HL-60/S4 treated with retinoic acid at 250 ng/mL for 4 days and 3 days (cell line): ENCODE results near the gene KLHL1.
"Not testable (repeated sequence)": the region's sequence is repeated elsewhere in the genome, so short reads cannot be mapped to it uniquely, and the experiment has no call there.

Experiments used
- in situ Hi-C: fragments of 300-500 bp; cut with MboI; formaldehyde crosslinking; loops from 2 replicates; pipeline ENCODE4 v1.7.0; 2022; ENCODE audit warnings: low sequenced_read_pairs

Gene KLHL1, protein sequence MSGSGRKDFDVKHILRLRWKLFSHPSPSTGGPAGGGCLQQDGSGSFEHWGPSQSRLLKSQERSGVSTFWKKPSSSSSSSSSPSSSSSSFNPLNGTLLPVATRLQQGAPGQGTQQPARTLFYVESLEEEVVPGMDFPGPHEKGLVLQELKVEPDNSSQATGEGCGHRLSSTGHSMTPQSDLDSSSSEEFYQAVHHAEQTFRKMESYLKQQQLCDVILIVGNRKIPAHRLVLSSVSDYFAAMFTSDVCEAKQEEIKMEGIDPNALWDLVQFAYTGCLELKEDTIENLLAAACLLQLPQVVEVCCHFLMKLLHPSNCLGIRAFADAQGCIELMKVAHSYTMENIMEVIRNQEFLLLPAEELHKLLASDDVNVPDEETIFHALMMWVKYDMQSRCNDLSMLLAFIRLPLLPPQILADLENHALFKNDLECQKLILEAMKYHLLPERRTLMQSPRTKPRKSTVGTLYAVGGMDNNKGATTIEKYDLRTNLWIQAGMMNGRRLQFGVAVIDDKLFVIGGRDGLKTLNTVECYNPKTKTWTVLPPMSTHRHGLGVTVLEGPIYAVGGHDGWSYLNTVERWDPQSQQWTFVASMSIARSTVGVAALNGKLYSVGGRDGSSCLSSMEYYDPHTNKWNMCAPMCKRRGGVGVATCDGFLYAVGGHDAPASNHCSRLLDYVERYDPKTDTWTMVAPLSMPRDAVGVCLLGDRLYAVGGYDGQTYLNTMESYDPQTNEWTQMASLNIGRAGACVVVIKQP

DNA sequence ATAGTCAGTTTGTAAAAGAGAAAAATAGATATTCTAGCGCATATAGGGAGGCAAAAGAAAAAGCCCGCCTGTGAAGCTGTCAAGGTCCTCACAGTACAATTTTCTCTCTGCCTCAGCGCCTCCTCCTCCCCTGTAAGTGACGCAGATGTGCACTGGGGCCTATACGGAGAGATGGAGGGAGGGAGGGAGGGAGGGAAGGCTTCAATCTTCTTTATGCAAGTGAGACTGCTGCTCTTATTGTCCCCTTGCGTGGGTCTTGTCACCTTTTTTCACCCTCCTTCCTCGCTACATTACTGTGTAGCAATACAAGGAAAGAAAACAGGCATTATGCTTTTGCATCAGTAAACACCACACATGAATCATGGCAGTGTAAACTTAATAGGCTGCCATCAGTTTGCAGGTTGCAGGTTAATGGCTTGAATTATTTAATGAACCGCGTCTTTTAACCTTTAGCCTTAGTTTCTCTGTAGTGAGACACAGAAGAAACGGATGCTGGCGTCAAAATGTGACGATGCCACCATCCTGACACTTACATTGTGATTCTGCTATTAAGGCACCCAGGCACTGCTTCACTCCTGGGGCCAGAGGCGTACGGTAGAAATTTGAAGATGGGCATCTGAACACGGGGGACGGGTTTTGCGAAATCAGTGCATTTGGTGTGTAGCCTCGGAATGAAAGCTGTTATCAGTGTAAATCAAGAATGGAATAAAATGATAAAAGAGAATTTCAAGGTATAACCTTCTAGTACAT, at the start of gene KLHL1:
KLHL1 (minus strand) TSS at position 97 of the 750 bp plus-strand sequence. CDS start 753 bp downstream, outside the sequence.
- in situ Hi-C loops, result no loop called here

- in situ Hi-C loops, result not testable (repeated sequence)
Observed at GRCh38 chr13:70142658-70143057, 34.4 kb upstream of the KLHL1 start.

DNA sequence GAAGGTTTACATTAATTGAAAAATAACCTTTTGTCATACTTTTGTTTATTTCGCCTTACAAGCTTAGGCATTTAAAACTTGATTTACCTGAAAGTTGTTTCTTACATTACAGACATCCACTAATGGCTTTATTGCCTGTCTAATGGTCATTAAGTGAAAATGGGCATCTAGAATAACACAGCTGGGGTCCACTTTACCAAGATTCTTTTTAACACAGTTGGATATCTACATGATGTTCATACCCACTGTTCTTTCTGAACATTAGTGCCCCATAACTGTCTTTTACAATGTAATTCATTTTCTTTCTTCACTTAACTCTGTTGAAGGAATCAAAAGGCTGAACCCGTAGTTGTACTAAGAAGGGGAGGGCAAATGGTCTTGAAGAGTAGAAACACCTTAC, 19.8 kb upstream of the KLHL1 start:
- in situ Hi-C loops, result no loop called here

DNA sequence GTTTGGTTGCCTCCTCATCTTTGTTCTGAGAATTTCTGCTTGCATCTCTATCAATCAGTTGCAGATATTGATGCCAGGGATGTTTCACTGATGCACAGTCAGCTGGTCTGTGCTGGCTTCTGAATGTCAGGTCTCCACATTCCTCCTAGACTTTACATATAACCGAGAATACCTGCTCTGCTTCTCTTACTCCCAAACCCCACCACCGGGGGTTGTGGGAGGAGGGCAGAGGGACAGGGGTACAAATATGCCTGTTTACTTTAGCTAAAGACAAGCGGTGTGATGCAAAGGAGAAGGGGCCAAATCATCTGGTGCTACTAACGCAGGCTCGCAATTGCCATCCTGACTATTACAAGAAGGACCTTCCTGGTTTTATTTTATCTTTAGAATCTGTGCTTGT, 17.4 kb upstream of the KLHL1 start:
- in situ Hi-C loops, result no loop called here

- in situ Hi-C loops, result no loop called here
Observed at GRCh38 chr13:70117338-70117905, 9.2 kb upstream of the KLHL1 start.

GRCh38 chr13:70107498-70108281, 562 bp downstream of the KLHL1 start, which contains the start of gene ATXN8OS:
Gene ATXN8OS, plus strand, starts transcription at chr13:70107826.
- in situ Hi-C loops, result no loop called here

- in situ Hi-C loops, result no loop called here
Observed at GRCh38 chr13:70107125-70107497, 1.1 kb downstream of the KLHL1 start.

DNA sequence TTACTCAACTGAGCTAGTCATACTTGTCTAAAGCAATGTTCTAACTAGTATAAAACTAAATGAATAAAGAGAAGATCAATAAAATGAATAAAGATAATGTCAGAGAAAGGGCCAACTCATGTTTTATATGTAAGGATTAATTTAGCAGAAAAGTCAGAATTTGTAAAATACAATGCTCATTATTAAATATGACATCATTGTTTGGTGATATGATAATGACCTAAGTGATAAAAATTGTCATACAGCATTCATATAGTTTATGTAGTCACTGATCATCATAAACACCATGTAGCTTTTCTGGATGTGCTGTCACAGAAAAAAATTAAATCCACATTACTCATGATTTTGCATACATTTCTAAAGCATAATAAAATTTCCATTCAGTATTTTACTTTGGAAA, 3.8 kb downstream of the KLHL1 start:
- in situ Hi-C loops, result no loop called here

- in situ Hi-C loops, result no loop called here
Observed at GRCh38 chr13:70098669-70099068, 9.6 kb downstream of the KLHL1 start.

DNA sequence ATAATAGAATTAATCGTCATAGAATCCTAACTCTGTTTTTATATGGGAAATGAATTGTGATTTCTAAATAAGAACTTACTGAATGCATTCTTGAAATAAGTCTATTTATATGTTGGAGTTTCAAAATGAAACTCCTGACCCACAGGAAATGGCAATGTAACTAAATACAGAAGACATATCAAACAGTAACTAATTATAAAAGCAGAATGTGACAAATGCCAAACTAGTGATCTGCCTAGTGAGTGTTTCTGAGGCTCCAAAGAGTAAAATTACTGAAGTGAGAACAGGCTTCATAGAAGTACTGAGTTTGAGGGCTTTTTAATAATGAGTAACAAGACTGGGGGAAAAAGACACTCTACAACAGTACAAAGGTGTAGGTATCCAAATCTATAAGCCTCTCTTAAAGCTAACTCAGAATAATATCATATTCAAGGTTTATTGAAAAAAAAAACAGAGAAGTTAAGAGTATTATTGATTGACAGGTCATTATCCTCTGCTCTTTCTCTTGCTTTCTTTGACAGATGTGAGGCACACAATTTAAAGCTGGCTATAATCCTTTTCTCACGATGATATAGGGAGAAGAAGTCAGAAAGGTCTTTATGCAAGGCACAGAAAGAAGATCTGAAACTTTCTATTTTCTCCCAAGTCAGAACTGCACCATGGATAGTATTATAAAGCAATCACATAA, 18.1 kb downstream of the KLHL1 start:
- in situ Hi-C loops, result no loop called here

DNA sequence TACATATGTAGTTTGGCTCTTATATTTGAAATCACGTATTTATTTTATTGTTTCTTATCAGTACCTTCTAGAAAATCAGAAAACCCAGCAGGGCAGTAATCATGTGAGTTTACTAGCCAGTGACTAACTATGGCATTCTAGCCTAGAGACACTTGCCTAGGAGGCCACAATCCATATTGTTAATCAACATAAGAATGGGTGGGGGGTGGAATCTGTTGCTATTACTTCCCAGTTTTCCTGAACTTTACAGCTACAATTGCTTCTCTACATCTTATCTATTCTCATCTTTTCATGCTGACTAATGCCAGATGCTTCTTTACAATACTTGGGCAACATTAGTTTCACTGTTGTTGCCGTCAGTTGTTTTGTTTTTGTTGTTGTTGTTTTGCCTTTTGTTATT, 19.3 kb downstream of the KLHL1 start:
- in situ Hi-C loops, result no loop called here

DNA sequence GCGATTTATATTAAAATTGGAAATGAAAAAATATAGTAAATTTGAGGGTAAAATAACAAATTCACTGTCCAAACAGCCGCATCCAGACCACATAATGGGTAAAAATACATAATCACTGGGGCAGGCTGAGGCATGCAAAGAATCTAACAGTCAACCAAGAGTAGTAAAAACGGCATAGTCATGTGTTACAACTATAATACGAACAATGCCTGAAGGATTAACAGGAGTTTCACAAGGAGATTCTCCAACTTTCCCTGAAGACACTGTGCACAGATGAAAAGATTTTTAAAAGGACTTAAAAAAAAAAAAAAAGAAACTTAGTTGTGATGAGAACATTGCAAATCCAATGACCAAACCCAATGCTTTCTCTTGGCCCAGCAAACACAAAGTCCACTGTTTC, 21.0 kb downstream of the KLHL1 start:
- in situ Hi-C loops, result no loop called here

- in situ Hi-C loops, result no loop called here
Observed at GRCh38 chr13:70080012-70080411, 28.2 kb downstream of the KLHL1 start.

GRCh38 chr13:70054572-70054971, 53.7 kb downstream of the KLHL1 start:
- in situ Hi-C loops, result no loop called here

DNA sequence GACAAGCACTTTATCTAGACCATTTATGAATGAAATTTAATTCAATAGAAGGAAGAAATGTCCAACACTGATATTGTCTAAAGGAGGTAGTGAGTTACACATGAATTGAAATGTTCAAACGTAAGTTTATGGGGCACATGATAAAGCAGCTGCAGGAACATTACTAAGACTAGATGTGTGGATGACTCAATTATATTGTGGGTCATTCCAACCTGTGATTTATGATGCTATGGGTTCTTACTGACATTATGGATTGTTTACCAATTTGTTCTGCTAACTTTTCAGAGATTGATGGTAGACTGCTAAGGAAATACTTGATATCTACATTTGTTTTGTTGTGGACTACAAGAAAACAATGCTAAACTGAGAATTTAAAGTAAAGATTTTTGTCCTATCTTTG, 56.7 kb downstream of the KLHL1 start:
- in situ Hi-C loops, result no loop called here

DNA sequence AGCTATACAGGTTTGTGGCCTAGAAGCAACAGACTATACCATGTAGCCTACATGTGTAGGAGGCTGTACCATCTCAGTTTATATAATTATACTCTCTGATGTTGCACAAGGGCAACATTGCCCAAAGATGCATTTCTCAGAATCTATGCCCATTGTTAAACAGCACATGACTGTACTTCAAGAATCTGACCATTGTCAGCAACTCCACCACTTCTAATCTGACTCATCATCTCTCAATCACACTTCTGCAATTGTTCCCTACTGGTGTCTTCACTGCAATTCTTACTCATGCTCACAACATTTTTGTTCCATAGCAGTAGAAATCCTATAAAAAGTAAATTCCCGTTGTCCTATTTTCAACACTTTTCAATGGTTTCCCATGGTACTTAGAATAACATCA, 64.6 kb downstream of the KLHL1 start:
- in situ Hi-C loops, result no loop called here

- in situ Hi-C loops, result no loop called here
Observed at GRCh38 chr13:70042193-70042592, 66.1 kb downstream of the KLHL1 start.

GRCh38 chr13:70034286-70034685, 74.0 kb downstream of the KLHL1 start:
- in situ Hi-C loops, result no loop called here

GRCh38 chr13:70027551-70027950, 80.7 kb downstream of the KLHL1 start:
- in situ Hi-C loops, result no loop called here

- in situ Hi-C loops, result no loop called here
Observed at GRCh38 chr13:70023516-70023915, 84.7 kb downstream of the KLHL1 start.
